RWPE2 (cell line): Measurements from ENCODE around the gene KIF16B.
A peak's percentile ranks its signal among the peaks of the same experiment; 100 is the strongest.

Experiments used
- ATAC-seq: fragments of 200-7000 bp; cut with Tn5 transposase; 3 replicates; pipeline ENCODE4 v1.9.1; 2021; ENCODE audit warnings: low read depth
- DNase-seq: peaks from one replicate; pipeline ENCODE4 v3.0.0-alpha.2; 2020; ENCODE audit warnings: low spot score
- H3K27ac ChIP-seq: fragments of 450-650 bp; 2 replicates; pipeline ENCODE4 v1.5.1; 2017; ENCODE audit warnings: mild to moderate bottlenecking; ENCODE audit not compliant: poor library complexity, severe bottlenecking
- H3K27me3 ChIP-seq: fragments of 250-450 bp; sonication (Bioruptor Pico); 2 replicates; pipeline ENCODE4 v1.5.1; 2021; ENCODE audit warnings: mild to moderate bottlenecking, moderate library complexity; ENCODE audit not compliant: insufficient read depth, poor library complexity, severe bottlenecking
- H3K36me3 ChIP-seq: fragments of 250-450 bp; sonication (Bioruptor Pico); 2 replicates; pipeline ENCODE4 v1.5.1; 2020; ENCODE audit warnings: low read depth, mild to moderate bottlenecking, moderate library complexity
- H3K4me1 ChIP-seq: fragments of 250-450 bp; sonication (Bioruptor Pico); 2 replicates; pipeline ENCODE4 v1.5.1; 2021; ENCODE audit warnings: mild to moderate bottlenecking, moderate library complexity; ENCODE audit not compliant: insufficient read depth, poor library complexity, severe bottlenecking
- H3K4me3 ChIP-seq: fragments of 250-450 bp; sonication (Bioruptor Pico); 2 replicates; pipeline ENCODE4 v1.5.1; 2021; ENCODE audit warnings: mild to moderate bottlenecking, moderate library complexity; ENCODE audit not compliant: severe bottlenecking
- H3K9me3 ChIP-seq: fragments of 250-450 bp; sonication (Bioruptor Pico); 2 replicates; pipeline ENCODE4 v1.5.1; 2021; ENCODE audit warnings: mild to moderate bottlenecking, moderate library complexity; ENCODE audit not compliant: severe bottlenecking
- TF ChIP-seq, protein P1 (sequence below): fragments of 450-650 bp; IDR thresholded peaks from one replicate; pipeline ENCODE4 v1.5.1; 2017; ENCODE audit warnings: mild to moderate bottlenecking, moderate library complexity; ENCODE audit not compliant: poor library complexity, severe bottlenecking

KIF16B gene

DNA sequence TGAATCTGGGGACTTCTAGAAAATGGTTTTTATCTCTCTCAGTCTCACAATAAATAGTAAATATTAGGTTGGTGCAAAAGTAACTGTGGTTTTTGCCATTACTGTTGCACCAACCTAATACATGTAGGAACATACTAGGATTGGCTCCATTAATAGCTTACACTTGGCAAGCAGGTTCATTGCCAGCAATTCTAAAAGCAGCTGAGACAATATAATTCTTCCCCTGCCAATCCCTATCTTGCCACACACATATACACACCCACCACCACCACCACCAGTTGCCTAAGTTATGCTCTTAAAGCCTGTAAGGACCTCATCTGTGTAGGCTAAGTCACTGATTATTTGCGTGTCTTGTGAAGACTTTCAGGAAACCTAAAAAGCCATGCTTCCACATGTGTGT is 145.1 kb downstream of the KIF16B start:
- Histone ChIP-seq H3K9me3 (no peaks in the 10 kb centered on the region), H3K4me1 (no peaks in the 10 kb centered on the region), H3K27ac (no peak overlapping the region), H3K27me3 (no peaks in the 10 kb centered on the region), H3K4me3 (no peak overlapping the region), H3K36me3 (peaks cover 17% of the 10 kb centered on the region)
- DNase-seq (no peak), ATAC-seq (no peak)
- TF ChIP-seq, protein P1, sequence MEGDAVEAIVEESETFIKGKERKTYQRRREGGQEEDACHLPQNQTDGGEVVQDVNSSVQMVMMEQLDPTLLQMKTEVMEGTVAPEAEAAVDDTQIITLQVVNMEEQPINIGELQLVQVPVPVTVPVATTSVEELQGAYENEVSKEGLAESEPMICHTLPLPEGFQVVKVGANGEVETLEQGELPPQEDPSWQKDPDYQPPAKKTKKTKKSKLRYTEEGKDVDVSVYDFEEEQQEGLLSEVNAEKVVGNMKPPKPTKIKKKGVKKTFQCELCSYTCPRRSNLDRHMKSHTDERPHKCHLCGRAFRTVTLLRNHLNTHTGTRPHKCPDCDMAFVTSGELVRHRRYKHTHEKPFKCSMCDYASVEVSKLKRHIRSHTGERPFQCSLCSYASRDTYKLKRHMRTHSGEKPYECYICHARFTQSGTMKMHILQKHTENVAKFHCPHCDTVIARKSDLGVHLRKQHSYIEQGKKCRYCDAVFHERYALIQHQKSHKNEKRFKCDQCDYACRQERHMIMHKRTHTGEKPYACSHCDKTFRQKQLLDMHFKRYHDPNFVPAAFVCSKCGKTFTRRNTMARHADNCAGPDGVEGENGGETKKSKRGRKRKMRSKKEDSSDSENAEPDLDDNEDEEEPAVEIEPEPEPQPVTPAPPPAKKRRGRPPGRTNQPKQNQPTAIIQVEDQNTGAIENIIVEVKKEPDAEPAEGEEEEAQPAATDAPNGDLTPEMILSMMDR: no peak

- Histone ChIP-seq H3K36me3 (peaks cover 17% of the 10 kb centered on the region), H3K27me3 (no peaks in the 10 kb centered on the region), H3K4me3 (no peak overlapping the region), H3K27ac (no peak overlapping the region), H3K4me1 (no peaks in the 10 kb centered on the region), H3K9me3 (no peaks in the 10 kb centered on the region)
- TF ChIP-seq, protein P1: no peak
- no peak for ATAC-seq
- no peak for DNase-seq
Measured at GRCh38 chr20:16427571-16427970, 145.7 kb downstream of the KIF16B start.

- peaks cover 17% of the 10 kb centered on the region for H3K36me3 ChIP-seq
- no peak overlapping the region for H3K27ac ChIP-seq
- no peaks in the 10 kb centered on the region for H3K27me3 ChIP-seq
- H3K9me3 ChIP-seq: no peaks in the 10 kb centered on the region
- ATAC-seq (no peak), DNase-seq (no peak)
- peaks cover under 1% of the 10 kb centered on the region for H3K4me1 ChIP-seq
- TF ChIP-seq, protein P1: no peak
- no peak overlapping the region for H3K4me3 ChIP-seq
Measured at GRCh38 chr20:16424780-16425179, 148.5 kb downstream of the KIF16B start.

GRCh38 chr20:16423311-16424212 is 149.7 kb downstream of the KIF16B start:
- no peaks in the 10 kb centered on the region for H3K9me3 ChIP-seq
- 0 out of 3 replicates have a peak, but pooled peaks have one; percentile 32 for ATAC-seq

More at GRCh38 chr20:16423311-16424212, 149.7 kb downstream of the KIF16B start:
- no peak for DNase-seq
- peaks cover 5% of the 10 kb centered on the region for H3K4me1 ChIP-seq
- H3K36me3 ChIP-seq: peaks cover 12% of the 10 kb centered on the region
- no peak overlapping the region for H3K4me3 ChIP-seq
- TF ChIP-seq, protein P1: no peak
- no peaks in the 10 kb centered on the region for H3K27me3 ChIP-seq
- no peak overlapping the region for H3K27ac ChIP-seq
